Endothelial cell of umbilical vein (primary cell): ENCODE results near the gene PPBP. TPM values are rescaled to one million over a fixed set of nuclear protein-coding genes. Genes with fewer than 3 reads are reported as not detected.

Experiments used
- BruUV-seq: library from RNA; stranded (reverse); fragments of 400-500 nt; replicated peaks from 2 replicates; lab custom pipeline; 2021; lab: Mats Ljungman, UMichigan
- CTCF ChIA-PET: fragments of 300-600, 350-600 bp; sonication (Branson Sonifier 250); formaldehyde crosslinking; loops from one replicate; lab custom pipeline; 2021; ENCODE audit warnings: antibody characterized with exemption, inconsistent platforms; lab: Charles Lee
- POLR2A ChIA-PET: fragments of 300-600, 350-600 bp; sonication (Branson Sonifier 250); formaldehyde crosslinking; loops from one replicate; lab custom pipeline; 2021; ENCODE audit warnings: antibody characterized with exemption, inconsistent platforms; lab: Charles Lee
- DNase-seq: peaks from one replicate; pipeline ENCODE4 v3.0.0-alpha.2; 2011; ENCODE audit warnings: low read depth, low spot score
- FAIRE-seq: peaks from 2 replicates; lab custom pipeline; 2011; peaks lifted over from hg19 to GRCh38; lab: Jason Lieb, UNC
- H2AFZ ChIP-seq: 2 replicates; pipeline ENCODE4 v1.6.0; 2012; ENCODE audit warnings: low read depth, low read length, control low read depth, inconsistent platforms
- H3K27ac ChIP-seq: 2 replicates; pipeline ENCODE4 v1.5.1; 2011; ENCODE audit warnings: low read depth, mild to moderate bottlenecking, control low read depth, low read length, moderate library complexity; ENCODE audit not compliant: insufficient read depth
- H3K27me3 ChIP-seq, 2 experiments: 2 replicates each; pipeline versions ENCODE4 v1.6.0 to v1.6.1; 2011; ENCODE audit warnings: low read length in 2 of 2, mixed read lengths in 1 of 2; ENCODE audit not compliant: control insufficient read depth in 2 of 2, insufficient read depth in 2 of 2
- H3K36me3 ChIP-seq, 2 experiments: 2 replicates in 1 of 2; 3 replicates in 1 of 2; pipeline ENCODE4 v1.5.1; 2011; ENCODE audit warnings: low read length in 2 of 2, mild to moderate bottlenecking in 1 of 2, moderate library complexity in 1 of 2; ENCODE audit not compliant: control insufficient read depth in 2 of 2, insufficient read depth in 2 of 2; ENCODE audit errors: extremely low read depth in 1 of 2
- H3K4me1 ChIP-seq: 3 replicates; pipeline ENCODE4 v1.5.1; 2011; ENCODE audit warnings: mild to moderate bottlenecking, low read length; ENCODE audit not compliant: control insufficient read depth, insufficient read depth; ENCODE audit errors: extremely low read depth
- H3K4me2 ChIP-seq: 2 replicates; pipeline ENCODE4 v1.6.1; 2011; ENCODE audit warnings: low read length, control low read depth, mixed read lengths; ENCODE audit not compliant: insufficient read depth
- H3K4me3 ChIP-seq, 3 experiments: fragments of 200-600 bp in 1 of 3; sonication (generic), shearing (Covaris generic) in 1 of 3; replicated peaks in 1 of 3; 2 replicates each; pipeline ENCODE4 v1.5.1; 2011 to 2016; ENCODE audit warnings: control low read depth in 3 of 3, low read length in 3 of 3, mild to moderate bottlenecking in 2 of 3, inconsistent platforms in 1 of 3, low read depth in 1 of 3, moderate library complexity in 1 of 3; ENCODE audit not compliant: insufficient read depth in 1 of 3
- H3K79me2 ChIP-seq: 2 replicates; pipeline ENCODE4 v1.6.0; 2012; ENCODE audit warnings: low read length, inconsistent platforms; ENCODE audit not compliant: control insufficient read depth, insufficient read depth
- H3K9ac ChIP-seq: replicated peaks from 2 replicates; pipeline ENCODE3; 2011; ENCODE audit warnings: low read length, control low read depth; ENCODE audit not compliant: insufficient read depth; ENCODE audit errors: extremely low read depth
- H3K9me1 ChIP-seq: replicated peaks from 3 replicates; pipeline ENCODE4 v1.6.0; 2011; ENCODE audit warnings: mild to moderate bottlenecking, low read length; ENCODE audit not compliant: control insufficient read depth, insufficient read depth; ENCODE audit errors: extremely low read depth
- H3K9me3 ChIP-seq: replicated peaks from 2 replicates; pipeline ENCODE4 v1.5.1; 2012; ENCODE audit warnings: low read length, inconsistent platforms; ENCODE audit not compliant: control insufficient read depth, insufficient read depth
- H4K20me1 ChIP-seq: replicated peaks from 2 replicates; pipeline ENCODE3; 2011; ENCODE audit warnings: mild to moderate bottlenecking, low read length; ENCODE audit not compliant: control insufficient read depth, insufficient read depth; ENCODE audit errors: extremely low read depth
- JUN ChIP-seq: IDR thresholded peaks from 2 replicates; pipeline ENCODE4 v1.6.1; 2011; ENCODE audit warnings: borderline replicate concordance, low read depth; ENCODE audit not compliant: insufficient read length, insufficient read depth
- dilution Hi-C: fragments of 300-500 bp; cut with MboI; formaldehyde crosslinking; loops from one replicate; pipeline ENCODE4 v1.15.0; 2019; ENCODE audit warnings: low sequenced_read_pairs; ENCODE audit not compliant: extremely low pct_ligation_motif_present
- intact Hi-C: fragments of 100-400 bp; cut with micrococcal nuclease; formaldehyde crosslinking; loops from one replicate; pipeline ENCODE4 v1.10.0; 2022
- polyA plus RNA-seq, 4 experiments: library from polyadenylated mRNA; depleted of rRNA in 3 of 4; stranded (reverse) in 3 of 4; unstranded in 1 of 4; fragments of >200 nt; gene quantifications; 2 replicates each; pipeline versions ENCODE4 v1.2.1 to v1.2.3, GENCODE V29; 2011 to 2012; ENCODE audit warnings: missing spikeins in 1 of 4
- total RNA-seq: library from RNA; stranded (reverse); gene quantifications from 2 replicates; pipeline ENCODE4 v1.2.3, GENCODE V29; 2021
- TF ChIP-seq, protein P1 (sequence below), 2 donors: IDR thresholded peaks; 1 replicate in 1 of 2; 2 replicates in 1 of 2; pipeline ENCODE4 v1.5.1; 2011; ENCODE audit warnings: low read length in 2 of 2, mild to moderate bottlenecking in 2 of 2, moderate library complexity in 2 of 2, control low read depth in 1 of 2, inconsistent platforms in 1 of 2, low read depth in 1 of 2; ENCODE audit not compliant: insufficient read depth in 1 of 2; ENCODE audit errors: extremely low read depth in 1 of 2

PPBP gene
- total and polyA plus RNA-seq, 2 donors (not counting 3 experiments of a cell fraction or from before 2014, with no cell fraction given): not detected

DNA sequence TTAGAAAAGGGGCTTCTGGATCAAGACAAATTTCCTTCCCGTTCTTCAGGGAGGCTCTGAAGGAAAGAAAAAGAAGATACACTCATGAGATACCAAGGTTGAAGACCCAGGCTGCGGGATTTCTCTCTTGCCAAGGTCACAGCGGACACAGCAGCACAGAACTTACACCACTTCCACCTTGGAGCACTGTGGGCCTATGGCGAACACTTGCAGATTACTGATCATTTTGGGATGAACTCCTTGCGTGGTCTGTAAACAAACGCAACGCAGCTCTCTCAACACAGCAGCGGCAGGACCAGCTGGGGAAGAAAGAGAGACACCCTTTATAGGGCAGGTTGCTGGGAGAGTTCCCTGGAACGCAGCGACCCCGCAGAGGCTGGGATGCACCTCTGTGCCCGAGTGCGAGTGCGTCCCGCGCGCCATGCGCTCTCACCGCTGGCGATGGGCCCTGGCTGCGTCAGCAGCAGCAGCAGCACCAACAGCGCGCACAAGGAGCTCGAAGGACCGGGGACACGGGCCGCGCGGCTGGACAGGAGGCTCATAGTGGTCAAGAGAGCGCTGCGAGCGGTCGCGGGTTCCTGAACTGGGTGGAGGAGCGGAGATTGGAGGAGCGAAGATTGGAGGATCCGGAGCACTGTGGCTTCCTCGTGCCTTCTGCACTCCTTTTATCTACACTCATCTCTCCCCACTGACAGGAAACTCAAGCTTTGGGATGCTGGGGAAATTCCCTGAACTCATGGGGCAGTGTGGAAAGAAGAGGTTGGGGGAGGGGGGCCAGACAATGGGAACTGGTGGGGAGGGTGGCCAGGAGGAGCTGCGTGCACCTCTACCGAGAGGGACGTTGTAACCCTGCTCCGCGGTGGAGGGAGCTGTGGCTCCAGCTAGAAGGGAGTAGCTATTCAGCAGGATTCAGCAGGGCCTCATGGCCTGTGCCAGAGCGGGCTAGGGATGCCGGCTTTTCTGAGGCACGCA lies 10.3 kb upstream of the PPBP start, which contains the start of gene CXCL5:
CXCL5 (minus strand) TSS at position 638 of the 972 bp plus-strand sequence; CDS start at position 542, 96 bp downstream.
- no TSS peak for BruUV-seq
- DNase-seq: peak; percentile 41
- Histone ChIP-seq H4K20me1 (no peaks in the 10 kb centered on the region), H3K27ac (no peak within 1 kb of the TSS), H3K79me2 (no peaks in the 10 kb centered on the region), H2AFZ (peak within 1 kb of the TSS; percentile 93), H3K4me1 (peaks cover 10% of the 10 kb centered on the region), H3K36me3 (no peaks in the 10 kb centered on the region), H3K4me3 (peak within 1 kb of the TSS; percentile 13 to 44 (median 40)), H3K4me2 (peak within 1 kb of the TSS; percentile 64), H3K9me3 (no peaks in the 10 kb centered on the region), H3K27me3 (no peaks in the 10 kb centered on the region), H3K9ac (peak within 1 kb of the TSS; percentile 13), H3K9me1 (no peaks in the 10 kb centered on the region)
- dilution Hi-C loops: no loop called here
- intact Hi-C loops: loop anchor here (2.0 kb wide), 2 partner anchors 20 to 136 kb away; no protein-coding TSS in a partner anchor
- ChIA-PET POLR2A (interaction anchor here (0.6 to 1.0 kb wide), 3 partner anchors 100 to 409 kb away, joined by 3 to 5 read pairs (median 3); partner anchors contain the start of gene CXCL2), CTCF (interaction anchor here (0.6 to 2.0 kb wide), 14 partner anchors 18 to 425 kb away, joined by 3 to 14 read pairs (median 3); partner anchors contain the start of gene CXCL3)
- FAIRE-seq: peak; percentile 66
- TF ChIP-seq JUN: no peak
- TF ChIP-seq, protein P1, sequence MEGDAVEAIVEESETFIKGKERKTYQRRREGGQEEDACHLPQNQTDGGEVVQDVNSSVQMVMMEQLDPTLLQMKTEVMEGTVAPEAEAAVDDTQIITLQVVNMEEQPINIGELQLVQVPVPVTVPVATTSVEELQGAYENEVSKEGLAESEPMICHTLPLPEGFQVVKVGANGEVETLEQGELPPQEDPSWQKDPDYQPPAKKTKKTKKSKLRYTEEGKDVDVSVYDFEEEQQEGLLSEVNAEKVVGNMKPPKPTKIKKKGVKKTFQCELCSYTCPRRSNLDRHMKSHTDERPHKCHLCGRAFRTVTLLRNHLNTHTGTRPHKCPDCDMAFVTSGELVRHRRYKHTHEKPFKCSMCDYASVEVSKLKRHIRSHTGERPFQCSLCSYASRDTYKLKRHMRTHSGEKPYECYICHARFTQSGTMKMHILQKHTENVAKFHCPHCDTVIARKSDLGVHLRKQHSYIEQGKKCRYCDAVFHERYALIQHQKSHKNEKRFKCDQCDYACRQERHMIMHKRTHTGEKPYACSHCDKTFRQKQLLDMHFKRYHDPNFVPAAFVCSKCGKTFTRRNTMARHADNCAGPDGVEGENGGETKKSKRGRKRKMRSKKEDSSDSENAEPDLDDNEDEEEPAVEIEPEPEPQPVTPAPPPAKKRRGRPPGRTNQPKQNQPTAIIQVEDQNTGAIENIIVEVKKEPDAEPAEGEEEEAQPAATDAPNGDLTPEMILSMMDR (IDR thresholded peaks at IDR 0.05; ENCODE audit: extremely low read depth in 1 of 2, insufficient read depth in 1 of 2, low read depth in 1 of 2, low read length in 2 of 2): peak in 1 of 2 donors; percentile 31
